Right lobe of liver (tissue), 4 donors: ENCODE data around the gene SERPINH1.

Experiments
- POLR2A ChIP-seq: fragments of 450-650 bp; IDR thresholded peaks from one replicate; pipeline ENCODE4 v1.6.1; 2017; ENCODE audit warnings: antibody characterized with exemption, mild to moderate bottlenecking
- TF ChIP-seq, protein P1 (sequence below), 4 donors: fragments of 200-600 bp in 3 of 4; fragments of 450-650 bp in 1 of 4; IDR thresholded peaks; one replicate each; pipeline versions ENCODE4 v1.5.1 to v1.8.0; 2016 to 2022; ENCODE audit warnings: antibody characterized with exemption in 4 of 4, mild to moderate bottlenecking in 2 of 4
- donor health status: DM: no; HTN: no; CAD: no.
- donor health status: DM: no; HTN: no; CAD: no.
- donor health status: DM: no; HTN: yes; CAD: no.

DNA sequence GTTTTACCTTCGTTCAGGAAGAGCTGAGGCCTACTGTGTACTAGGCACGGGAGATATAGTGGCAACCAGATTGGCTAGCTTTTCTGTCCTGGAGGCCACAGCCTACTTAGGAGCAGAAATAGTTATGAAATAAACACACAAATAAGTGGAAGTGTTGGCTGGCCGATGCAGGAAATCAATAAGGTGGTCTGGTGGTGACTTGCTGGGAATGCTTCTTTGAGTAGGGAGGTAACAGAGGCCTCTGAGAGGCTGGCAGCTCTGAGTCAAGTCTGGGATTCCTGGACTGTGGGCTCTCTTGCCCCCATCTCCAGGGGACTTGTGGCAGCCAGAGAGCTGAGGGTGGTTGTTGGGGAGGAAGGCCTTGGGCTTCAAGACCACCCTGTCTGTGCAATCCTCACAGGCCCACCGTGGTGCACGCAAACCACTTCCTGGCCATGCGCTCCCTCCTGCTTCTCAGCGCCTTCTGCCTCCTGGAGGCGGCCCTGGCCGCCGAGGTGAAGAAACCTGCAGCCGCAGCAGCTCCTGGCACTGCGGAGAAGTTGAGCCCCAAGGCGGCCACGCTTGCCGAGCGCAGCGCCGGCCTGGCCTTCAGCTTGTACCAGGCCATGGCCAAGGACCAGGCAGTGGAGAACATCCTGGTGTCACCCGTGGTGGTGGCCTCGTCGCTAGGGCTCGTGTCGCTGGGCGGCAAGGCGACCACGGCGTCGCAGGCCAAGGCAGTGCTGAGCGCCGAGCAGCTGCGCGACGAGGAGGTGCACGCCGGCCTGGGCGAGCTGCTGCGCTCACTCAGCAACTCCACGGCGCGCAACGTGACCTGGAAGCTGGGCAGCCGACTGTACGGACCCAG lies 4.1 kb downstream of the SERPINH1 start:
- TF ChIP-seq POLR2A: no peak
- TF ChIP-seq, protein P1, sequence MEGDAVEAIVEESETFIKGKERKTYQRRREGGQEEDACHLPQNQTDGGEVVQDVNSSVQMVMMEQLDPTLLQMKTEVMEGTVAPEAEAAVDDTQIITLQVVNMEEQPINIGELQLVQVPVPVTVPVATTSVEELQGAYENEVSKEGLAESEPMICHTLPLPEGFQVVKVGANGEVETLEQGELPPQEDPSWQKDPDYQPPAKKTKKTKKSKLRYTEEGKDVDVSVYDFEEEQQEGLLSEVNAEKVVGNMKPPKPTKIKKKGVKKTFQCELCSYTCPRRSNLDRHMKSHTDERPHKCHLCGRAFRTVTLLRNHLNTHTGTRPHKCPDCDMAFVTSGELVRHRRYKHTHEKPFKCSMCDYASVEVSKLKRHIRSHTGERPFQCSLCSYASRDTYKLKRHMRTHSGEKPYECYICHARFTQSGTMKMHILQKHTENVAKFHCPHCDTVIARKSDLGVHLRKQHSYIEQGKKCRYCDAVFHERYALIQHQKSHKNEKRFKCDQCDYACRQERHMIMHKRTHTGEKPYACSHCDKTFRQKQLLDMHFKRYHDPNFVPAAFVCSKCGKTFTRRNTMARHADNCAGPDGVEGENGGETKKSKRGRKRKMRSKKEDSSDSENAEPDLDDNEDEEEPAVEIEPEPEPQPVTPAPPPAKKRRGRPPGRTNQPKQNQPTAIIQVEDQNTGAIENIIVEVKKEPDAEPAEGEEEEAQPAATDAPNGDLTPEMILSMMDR (IDR thresholded peaks at IDR 0.05): no peak
